Smooth muscle cell (in vitro differentiated cells): ENCODE measurements around the gene CHI3L2. TPM values are rescaled to one million over a fixed set of nuclear protein-coding genes. Genes with fewer than 3 reads are reported as not detected.
A peak's percentile ranks its signal among the peaks of the same experiment; 100 is the strongest.

ENCODE experiments used
- DNase-seq: peaks from one replicate; lab custom pipeline; 2025; ENCODE audit not compliant: unreplicated experiment; lab: John Stamatoyannopoulos, UW
- H2AFZ ChIP-seq: fragments of 200-600 bp; sonication (generic); 2 replicates; pipeline ENCODE4 v1.6.0; 2016; ENCODE audit warnings: antibody characterized with exemption, low read depth, mild to moderate bottlenecking
- H3F3A ChIP-seq: fragments of 200-600 bp; sonication (generic); 2 replicates; pipeline ENCODE4 v1.6.0; 2017; ENCODE audit warnings: antibody characterized with exemption, low read depth
- H3K27ac ChIP-seq: fragments of 200-600 bp; sonication (generic); 2 replicates; pipeline ENCODE4 v1.5.1; 2016; ENCODE audit warnings: low read depth, mild to moderate bottlenecking
- H3K27me3 ChIP-seq: fragments of 200-600 bp; sonication (generic); 2 replicates; pipeline ENCODE4 v1.6.1; 2016; ENCODE audit warnings: low read depth, mild to moderate bottlenecking
- H3K36me3 ChIP-seq: fragments of 200-600 bp; sonication (generic); 2 replicates; pipeline ENCODE4 v1.5.1; 2016; ENCODE audit warnings: low read depth
- H3K4me1 ChIP-seq: fragments of 200-600 bp; sonication (generic); 2 replicates; pipeline ENCODE4 v1.5.1; 2016; ENCODE audit warnings: low read depth
- H3K4me2 ChIP-seq: fragments of 200-600 bp; sonication (generic); 2 replicates; pipeline ENCODE4 v1.6.0; 2016; ENCODE audit warnings: mild to moderate bottlenecking
- H3K4me3 ChIP-seq: fragments of 200-600 bp; sonication (generic); 2 replicates; pipeline ENCODE4 v1.5.1; 2016; ENCODE audit warnings: mild to moderate bottlenecking
- H3K79me2 ChIP-seq: fragments of 200-600 bp; sonication (generic); 2 replicates; pipeline ENCODE4 v1.6.0; 2016; ENCODE audit warnings: low read depth, mild to moderate bottlenecking
- H3K9ac ChIP-seq: fragments of 200-600 bp; sonication (generic); 2 replicates; pipeline ENCODE4 v1.6.0; 2016; ENCODE audit warnings: low read depth
- H3K9me3 ChIP-seq: fragments of 200-600 bp; sonication (generic); replicated peaks from 2 replicates; pipeline ENCODE4 v1.5.1; 2016; ENCODE audit warnings: low read depth
- H4K20me1 ChIP-seq: fragments of 200-600 bp; sonication (generic); 2 replicates; pipeline ENCODE4 v1.6.0; 2016; ENCODE audit warnings: low read depth
- WGBS: methylation state at CpG from one replicate; pipeline ENCODE4 v1.1.7; 2016; ENCODE audit warnings: low lambda C conversion rate; 5-methylcytosine and 5-hydroxymethylcytosine counted together
- polyA plus RNA-seq: library from polyadenylated mRNA; unstranded; fragments of >200 nt; fragmentation: Nextera tagmentation; extraction: Ambion mirVana; gene quantifications from 2 replicates; pipeline ENCODE4 v1.2.1, GENCODE V29; 2016
- total RNA-seq: library from RNA; depleted of rRNA; stranded (reverse); fragments of >200 nt; gene quantifications from 2 replicates; pipeline ENCODE4 v1.2.3, GENCODE V29; 2014
- TF ChIP-seq, protein P1 (sequence below): fragments of 200-600 bp; sonication (generic); IDR thresholded peaks from 2 replicates; pipeline ENCODE4 v1.5.1; 2017; ENCODE audit warnings: borderline replicate concordance, mild to moderate bottlenecking, antibody characterized with exemption; ENCODE audit not compliant: insufficient read depth, poor library complexity, severe bottlenecking

CHI3L2 gene
- total and polyA plus RNA-seq, 2 experiments from 2014 or later = 0.54 to 2.0 TPM

- no peak overlapping the region for H3K9ac ChIP-seq
- no peaks in the 10 kb centered on the region for H4K20me1 ChIP-seq
- no peak overlapping the region for H3K4me3 ChIP-seq
- H3K4me1 ChIP-seq = no peaks in the 10 kb centered on the region
- H3K9me3 ChIP-seq = no peaks in the 10 kb centered on the region
- no peaks in the 10 kb centered on the region for H3K79me2 ChIP-seq
- no peaks in the 10 kb centered on the region for H3F3A ChIP-seq
- TF ChIP-seq, protein P1, sequence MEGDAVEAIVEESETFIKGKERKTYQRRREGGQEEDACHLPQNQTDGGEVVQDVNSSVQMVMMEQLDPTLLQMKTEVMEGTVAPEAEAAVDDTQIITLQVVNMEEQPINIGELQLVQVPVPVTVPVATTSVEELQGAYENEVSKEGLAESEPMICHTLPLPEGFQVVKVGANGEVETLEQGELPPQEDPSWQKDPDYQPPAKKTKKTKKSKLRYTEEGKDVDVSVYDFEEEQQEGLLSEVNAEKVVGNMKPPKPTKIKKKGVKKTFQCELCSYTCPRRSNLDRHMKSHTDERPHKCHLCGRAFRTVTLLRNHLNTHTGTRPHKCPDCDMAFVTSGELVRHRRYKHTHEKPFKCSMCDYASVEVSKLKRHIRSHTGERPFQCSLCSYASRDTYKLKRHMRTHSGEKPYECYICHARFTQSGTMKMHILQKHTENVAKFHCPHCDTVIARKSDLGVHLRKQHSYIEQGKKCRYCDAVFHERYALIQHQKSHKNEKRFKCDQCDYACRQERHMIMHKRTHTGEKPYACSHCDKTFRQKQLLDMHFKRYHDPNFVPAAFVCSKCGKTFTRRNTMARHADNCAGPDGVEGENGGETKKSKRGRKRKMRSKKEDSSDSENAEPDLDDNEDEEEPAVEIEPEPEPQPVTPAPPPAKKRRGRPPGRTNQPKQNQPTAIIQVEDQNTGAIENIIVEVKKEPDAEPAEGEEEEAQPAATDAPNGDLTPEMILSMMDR = no peak
- DNase-seq = no peak
- H3K27ac ChIP-seq = peak overlapping the region; percentile 15
- H3K27me3 ChIP-seq = no peaks in the 10 kb centered on the region
- H3K4me2 ChIP-seq = peak overlapping the region; percentile 76
- no peak overlapping the region for H2AFZ ChIP-seq
- 95% methylated on average over 4 of the region's 4 CpGs for WGBS
- H3K36me3 ChIP-seq = no peaks in the 10 kb centered on the region
Observed at GRCh38 chr1:111202707-111203623, 24.5 kb upstream of the CHI3L2 start.

DNA sequence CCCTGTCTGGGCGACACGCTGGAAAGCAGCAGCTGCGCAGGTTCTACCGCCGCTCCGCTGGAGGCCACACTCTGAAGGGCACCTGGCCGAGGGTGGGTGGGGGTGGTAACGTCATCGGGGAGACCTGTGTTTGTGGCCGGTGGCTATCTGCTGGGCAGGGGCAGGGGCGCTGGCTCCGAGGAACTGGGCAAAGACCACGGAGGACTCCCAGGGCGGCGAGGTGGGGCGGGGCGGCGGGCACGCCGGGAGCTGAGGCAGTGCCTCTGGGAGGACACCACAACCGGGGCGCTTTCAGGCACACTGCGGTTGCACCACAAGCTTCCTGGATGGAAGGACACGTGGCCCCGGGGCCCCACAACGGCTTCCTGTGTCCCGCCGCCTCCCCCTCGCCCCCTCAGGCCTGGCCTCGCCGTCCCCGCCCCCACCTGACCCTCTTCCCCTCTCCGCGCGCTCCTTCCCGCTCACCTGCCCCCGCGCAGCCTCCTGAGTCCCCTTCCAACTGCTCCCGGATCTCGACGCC, 23.8 kb upstream of the CHI3L2 start:
- Histone ChIP-seq H4K20me1 (no peaks in the 10 kb centered on the region), H3K4me3 (peak overlapping the region; percentile 41), H3K36me3 (no peaks in the 10 kb centered on the region), H3K4me1 (no peaks in the 10 kb centered on the region), H3K4me2 (peak overlapping the region; percentile 76), H3K9me3 (no peaks in the 10 kb centered on the region), H3F3A (no peaks in the 10 kb centered on the region), H3K27ac (no peak overlapping the region), H3K27me3 (no peaks in the 10 kb centered on the region), H3K9ac (no peak overlapping the region), H3K79me2 (no peaks in the 10 kb centered on the region), H2AFZ (no peak overlapping the region)
- 74% methylated on average over 22 of the region's 41 CpGs for WGBS
- no peak for DNase-seq
- TF ChIP-seq, protein P1 = no peak

GRCh38 chr1:111204201-111204982, 23.1 kb upstream of the CHI3L2 start:
- Histone ChIP-seq H3K27ac (no peak overlapping the region), H3K4me2 (peak overlapping the region; percentile 76), H3K36me3 (no peaks in the 10 kb centered on the region), H3F3A (no peaks in the 10 kb centered on the region), H3K27me3 (no peaks in the 10 kb centered on the region), H3K79me2 (no peaks in the 10 kb centered on the region), H4K20me1 (no peaks in the 10 kb centered on the region), H3K4me1 (no peaks in the 10 kb centered on the region), H3K4me3 (peak overlapping the region; percentile 41), H3K9ac (no peak overlapping the region), H2AFZ (no peak overlapping the region), H3K9me3 (no peaks in the 10 kb centered on the region)
- DNase-seq = no peak
- 63% methylated on average over 49 of the region's 61 CpGs for WGBS
- TF ChIP-seq, protein P1 = no peak
